ENCODE data around the gene FGR.
"Not testable (repeated sequence)": the region's sequence is repeated elsewhere in the genome, so short reads cannot be mapped to it uniquely, and the experiment has no call there.

Gene FGR

GRCh38 chr1:27635396-27636142 lies 584 bp upstream of the FGR start:
- DNase-seq (ENCODE audit: extremely low read depth in 1 of 2, low read depth in 1 of 2): no peak

GRCh38 chr1:27634177-27634984 lies 604 bp downstream of the FGR start:
- DNase-seq (ENCODE audit: extremely low read depth in 1 of 2, low read depth in 1 of 2): no peak

GRCh38 chr1:27633640-27634176 lies 1.3 kb downstream of the FGR start:
- no peak for DNase-seq (ENCODE audit: extremely low read depth in 1 of 2, low read depth in 1 of 2)

- DNase-seq (ENCODE audit: extremely low read depth in 1 of 2, low read depth in 1 of 2): no peak
These were observed 1.7 kb downstream of the FGR start for GRCh38 chr1:27633298-27633610.

GRCh38 chr1:27632387-27633297 lies 2.3 kb downstream of the FGR start:
- DNase-seq (ENCODE audit: extremely low read depth in 1 of 2, low read depth in 1 of 2): peak; percentile 54 to 77

- no peak for DNase-seq (ENCODE audit: extremely low read depth in 1 of 2, low read depth in 1 of 2)
These were observed 4.0 kb downstream of the FGR start for GRCh38 chr1:27630859-27631491.

- DNase-seq (ENCODE audit: extremely low read depth in 1 of 2, low read depth in 1 of 2): no peak
These were observed 6.3 kb downstream of the FGR start for GRCh38 chr1:27628712-27629111.

- not testable (repeated sequence) for DNase-seq (ENCODE audit: extremely low read depth in 1 of 2, low read depth in 1 of 2)
These were observed 7.3 kb downstream of the FGR start for GRCh38 chr1:27627733-27628132.

- DNase-seq (ENCODE audit: extremely low read depth in 1 of 2, low read depth in 1 of 2): no peak
These were observed 7.9 kb downstream of the FGR start for GRCh38 chr1:27627061-27627460.

- DNase-seq (ENCODE audit: extremely low read depth in 1 of 2, low read depth in 1 of 2): no peak
These were observed 8.7 kb downstream of the FGR start for GRCh38 chr1:27626031-27626935.

- no peak for DNase-seq (ENCODE audit: extremely low read depth in 1 of 2, low read depth in 1 of 2)
These were observed 10.4 kb downstream of the FGR start for GRCh38 chr1:27624467-27625178.

- no peak for DNase-seq (ENCODE audit: extremely low read depth in 1 of 2, low read depth in 1 of 2)
These were observed 11.4 kb downstream of the FGR start for GRCh38 chr1:27623327-27624212.

GRCh38 chr1:27622828-27623227 lies 12.2 kb downstream of the FGR start:
- DNase-seq (ENCODE audit: extremely low read depth in 1 of 2, low read depth in 1 of 2): no peak

GRCh38 chr1:27621051-27621920 lies 13.7 kb downstream of the FGR start:
- DNase-seq (ENCODE audit: extremely low read depth in 1 of 2, low read depth in 1 of 2): no peak

GRCh38 chr1:27619782-27620438 lies 15.1 kb downstream of the FGR start:
- not testable (repeated sequence) for DNase-seq (ENCODE audit: extremely low read depth in 1 of 2, low read depth in 1 of 2)

- no peak for DNase-seq (ENCODE audit: extremely low read depth in 1 of 2, low read depth in 1 of 2)
These were observed 16.5 kb downstream of the FGR start for GRCh38 chr1:27618341-27619082.
